Body of pancreas (tissue), 4 donors: ENCODE measurements around the gene TESK2. TPM values are rescaled to one million over a fixed set of nuclear protein-coding genes. Genes with fewer than 3 reads are reported as not detected.

Experiments
- ATAC-seq: fragments of 150-250 bp; one replicate; pipeline ENCODE4 v1.9.1; 2016
- DNase-seq, 4 donors: peaks; one replicate each; pipeline ENCODE4 v3.0.0-alpha.2; 2019
- H3K27ac ChIP-seq, 4 donors: fragments of 200-600 bp; sonication (generic); 1 replicate in 3 of 4; 2 replicates in 1 of 4; pipeline versions ENCODE4 v1.5.1 to v1.6.1; 2016 to 2019; ENCODE audit warnings: mild to moderate bottlenecking in 1 of 4, mixed read lengths in 1 of 4, moderate library complexity in 1 of 4
- H3K27me3 ChIP-seq, 2 donors: fragments of 200-600 bp; sonication (generic); one replicate each; pipeline ENCODE4 v1.6.0; 2016; ENCODE audit warnings: mild to moderate bottlenecking in 1 of 2
- H3K36me3 ChIP-seq, 2 donors: fragments of 200-600 bp; sonication (generic); replicated peaks in 1 of 2; 2 replicates each; pipeline ENCODE4 v1.5.1; 2016; ENCODE audit warnings: low read depth in 2 of 2; ENCODE audit not compliant: insufficient read depth in 1 of 2
- H3K4me1 ChIP-seq: fragments of 200-600 bp; sonication (generic); one replicate; pipeline ENCODE4 v1.6.0; 2016
- H3K4me3 ChIP-seq, 2 donors: fragments of 200-600 bp; sonication (generic); 1 replicate in 1 of 2; 2 replicates in 1 of 2; pipeline ENCODE4 v1.5.1; 2016 to 2019
- H3K9me3 ChIP-seq, 3 donors: fragments of 200-600 bp; sonication (generic); 1 replicate in 2 of 3; 2 replicates in 1 of 3; pipeline ENCODE4 v1.5.1; 2016
- CTCF ChIP-seq, 7 experiments: fragments of 450-650 bp in 4 of 7; fragments of 200-600 bp in 3 of 7; sonication (generic) in 3 of 7; IDR thresholded peaks; one replicate each; pipeline ENCODE4 v1.5.1; 2016 to 2019; ENCODE audit warnings: antibody characterized with exemption in 7 of 7
- POLR2A ChIP-seq, 3 donors: fragments of 450-650 bp; IDR thresholded peaks; one replicate each; pipeline ENCODE4 v1.6.1; 2016; ENCODE audit warnings: antibody characterized with exemption in 3 of 3, mild to moderate bottlenecking in 2 of 3
- WGBS, 2 donors: methylation state at CpG; one replicate each; pipeline ENCODE4 v1.1.5; 2017; 5-methylcytosine and 5-hydroxymethylcytosine counted together
- intact Hi-C: fragments of 100-400 bp; cut with DNase I; formaldehyde crosslinking; loops from one replicate; pipeline ENCODE4 v1.15.1; 2023
- total RNA-seq, 2 donors: library from RNA; depleted of rRNA; stranded (reverse); fragments of >200 nt; gene quantifications; one replicate each; pipeline ENCODE4 v1.1.0, GENCODE V29; 2016

Gene TESK2
- total RNA-seq, 2 donors from 2014 or later, result 0.33 to 3.6 TPM

- Histone ChIP-seq H3K4me3 (no peak overlapping the region), H3K9me3 (no peaks in the 10 kb centered on the region), H3K27me3 (no peaks in the 10 kb centered on the region), H3K4me1 (peaks cover 6% of the 10 kb centered on the region), H3K36me3 (no peaks in the 10 kb centered on the region), H3K27ac (no peak overlapping the region)
- DNase-seq, result no peak
- no peak for ATAC-seq
- intact Hi-C loops, result no loop called here
- no peak for TF ChIP-seq POLR2A (IDR thresholded peaks at IDR 0.05)
- no peak for TF ChIP-seq CTCF (IDR thresholded peaks at IDR 0.05)
- WGBS, 2 donors, result 33 to 42% methylated on average over 1 of the region's 1 CpG
These were observed 44.4 kb downstream of the TESK2 start for GRCh38 chr1:45446530-45446929.

GRCh38 chr1:45444609-45445131, 46.3 kb downstream of the TESK2 start:
- Histone ChIP-seq H3K27me3 (no peaks in the 10 kb centered on the region), H3K9me3 (no peaks in the 10 kb centered on the region), H3K4me3 (no peak overlapping the region), H3K4me1 (peaks cover 6% of the 10 kb centered on the region), H3K36me3 (no peaks in the 10 kb centered on the region), H3K27ac (no peak overlapping the region)
- TF ChIP-seq POLR2A (IDR thresholded peaks at IDR 0.05) (no peak), CTCF (IDR thresholded peaks at IDR 0.05) (no peak)
- no peak for DNase-seq
- intact Hi-C loops, result no loop called here
- WGBS, 2 donors, result 88 to 95% methylated on average over 5 of the region's 5 CpGs
- no peak for ATAC-seq

GRCh38 chr1:45443580-45444446, 47.1 kb downstream of the TESK2 start:
- no peak overlapping the region for H3K27ac ChIP-seq
- no peak for DNase-seq
- no peak for ATAC-seq
- intact Hi-C loops, result no loop called here
- no peaks in the 10 kb centered on the region for H3K36me3 ChIP-seq
- H3K9me3 ChIP-seq, result no peaks in the 10 kb centered on the region
- TF ChIP-seq POLR2A (IDR thresholded peaks at IDR 0.05) (no peak), CTCF (IDR thresholded peaks at IDR 0.05) (no peak)
- H3K4me1 ChIP-seq, result peaks cover 6% of the 10 kb centered on the region
- no peak overlapping the region for H3K4me3 ChIP-seq
- H3K27me3 ChIP-seq, result no peaks in the 10 kb centered on the region
- 53 to 70% methylated on average over 7 of the region's 7 CpGs for WGBS, 2 donors

- ATAC-seq (no peak), DNase-seq (no peak)
- 78 to 79% methylated on average over 3 of the region's 3 CpGs for WGBS, 2 donors
- Histone ChIP-seq H3K27me3 (no peaks in the 10 kb centered on the region), H3K9me3 (no peaks in the 10 kb centered on the region), H3K36me3 (no peaks in the 10 kb centered on the region), H3K27ac (no peak overlapping the region), H3K4me3 (no peak overlapping the region), H3K4me1 (peaks cover 6% of the 10 kb centered on the region)
- TF ChIP-seq CTCF (IDR thresholded peaks at IDR 0.05) (no peak), POLR2A (IDR thresholded peaks at IDR 0.05) (no peak)
- intact Hi-C loops, result no loop called here
These were observed 48.7 kb downstream of the TESK2 start for GRCh38 chr1:45442272-45442671.

- Histone ChIP-seq H3K9me3 (no peaks in the 10 kb centered on the region), H3K4me1 (no peaks in the 10 kb centered on the region), H3K27me3 (no peaks in the 10 kb centered on the region), H3K27ac (no peak overlapping the region), H3K4me3 (no peak overlapping the region), H3K36me3 (no peaks in the 10 kb centered on the region)
- DNase-seq (no peak), ATAC-seq (no peak)
- no peak for TF ChIP-seq POLR2A (IDR thresholded peaks at IDR 0.05)
- no peak for TF ChIP-seq CTCF (IDR thresholded peaks at IDR 0.05)
- intact Hi-C loops, result no loop called here
These were observed 53.6 kb downstream of the TESK2 start for GRCh38 chr1:45437323-45437722.
